NCI-H2029 treated with DMSO at 0.1 percent for 48 hours (cell line): Measurements from ENCODE around the gene POLR2F.
A peak's percentile ranks its signal among the peaks of the same experiment; 100 is the strongest.

Experiments used
- DNase-seq: peaks from one replicate; lab custom pipeline; 2025; lab: John Stamatoyannopoulos, UW

Gene POLR2F

GRCh38 chr22:37953437-37954179, at the start of gene POLR2F, which contains the start of gene C22orf23:
TSS of gene POLR2F (plus strand) at chr22:37953699. CDS start at chr22:37953788, 89 bp downstream.
TSS of gene C22orf23 (minus strand) at chr22:37953601. CDS start at chr22:37953149, 452 bp downstream.
- DNase-seq: peak; percentile 73

- DNase-seq: no peak
Measured at GRCh38 chr22:37904572-37905533, 48.6 kb upstream of the POLR2F start.

DNA sequence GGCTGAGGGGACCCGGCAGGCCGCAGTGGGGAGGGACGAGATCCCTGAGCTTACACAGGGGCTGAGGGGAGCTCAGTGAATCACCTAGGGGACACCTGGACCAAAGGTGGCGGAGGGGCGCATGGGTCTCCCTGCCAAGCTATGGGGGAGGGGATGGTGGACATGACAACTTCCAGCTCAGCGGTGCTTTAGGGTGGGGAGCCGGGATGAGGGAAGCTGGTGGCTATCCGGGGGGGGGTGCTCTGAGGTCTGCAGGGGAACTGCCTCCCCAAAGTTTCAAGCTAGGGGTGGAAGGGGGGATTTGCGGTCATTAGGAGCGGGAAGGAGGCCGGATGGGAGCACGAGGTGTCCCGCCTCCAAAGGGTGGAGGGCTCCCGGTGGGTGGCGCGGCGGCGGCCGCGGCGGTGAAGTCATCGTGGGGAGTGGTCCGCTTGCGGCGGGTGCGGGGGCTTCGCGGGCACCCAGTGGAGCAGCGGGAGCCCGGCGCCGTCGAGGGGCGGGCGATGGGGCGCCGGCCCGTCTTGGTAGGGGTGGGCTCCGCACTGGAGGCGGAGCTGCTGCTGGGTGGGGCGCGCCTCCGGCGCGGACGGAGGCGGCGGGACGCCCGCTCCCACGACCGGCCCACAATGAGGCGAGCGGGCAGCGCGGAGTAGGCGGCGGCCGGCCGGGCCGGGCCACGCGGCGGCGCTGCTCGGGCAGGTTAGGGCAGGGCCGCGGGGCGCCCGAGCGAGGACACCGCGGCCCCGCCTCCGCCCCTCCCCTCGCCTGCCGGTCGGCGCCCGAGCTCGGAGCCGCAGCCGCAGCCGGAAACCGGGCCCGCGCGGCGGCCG, 47.8 kb upstream of the POLR2F start, which contains the start of gene MICALL1:
TSS of gene MICALL1 (plus strand) at position 764 of the 830 bp plus-strand sequence. CDS start 126 bp downstream, outside the sequence.
- no peak for DNase-seq

DNA sequence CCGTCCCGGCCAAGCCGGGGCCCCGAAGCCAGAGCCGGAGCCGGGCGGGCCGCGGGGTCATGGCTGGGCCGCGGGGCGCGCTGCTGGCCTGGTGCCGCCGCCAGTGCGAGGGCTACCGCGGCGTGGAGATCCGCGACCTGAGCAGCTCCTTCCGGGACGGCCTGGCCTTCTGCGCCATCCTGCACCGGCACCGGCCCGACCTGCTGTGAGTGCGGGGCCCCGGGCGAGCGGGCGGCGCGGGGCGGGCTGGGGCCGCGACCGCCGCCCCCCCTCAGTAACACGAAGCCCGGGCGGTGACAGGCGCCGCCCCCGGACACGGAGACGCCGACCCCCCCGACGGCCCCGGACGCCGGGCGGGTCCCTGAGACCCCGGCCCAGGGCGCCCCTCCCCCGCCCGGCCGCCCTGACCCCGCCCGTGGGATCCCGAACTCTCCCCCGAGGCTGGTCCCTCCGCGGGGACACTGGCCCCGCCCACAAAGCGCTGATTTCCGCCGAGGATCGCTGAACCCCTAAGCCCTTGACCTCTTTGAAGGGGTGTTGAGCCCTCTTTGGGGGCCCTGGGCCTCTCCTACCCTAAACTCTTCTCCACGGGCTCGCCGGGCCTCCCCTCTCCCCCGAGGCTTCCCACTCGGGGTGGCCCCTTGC, 47.0 kb upstream of the POLR2F start:
- no peak for DNase-seq

DNA sequence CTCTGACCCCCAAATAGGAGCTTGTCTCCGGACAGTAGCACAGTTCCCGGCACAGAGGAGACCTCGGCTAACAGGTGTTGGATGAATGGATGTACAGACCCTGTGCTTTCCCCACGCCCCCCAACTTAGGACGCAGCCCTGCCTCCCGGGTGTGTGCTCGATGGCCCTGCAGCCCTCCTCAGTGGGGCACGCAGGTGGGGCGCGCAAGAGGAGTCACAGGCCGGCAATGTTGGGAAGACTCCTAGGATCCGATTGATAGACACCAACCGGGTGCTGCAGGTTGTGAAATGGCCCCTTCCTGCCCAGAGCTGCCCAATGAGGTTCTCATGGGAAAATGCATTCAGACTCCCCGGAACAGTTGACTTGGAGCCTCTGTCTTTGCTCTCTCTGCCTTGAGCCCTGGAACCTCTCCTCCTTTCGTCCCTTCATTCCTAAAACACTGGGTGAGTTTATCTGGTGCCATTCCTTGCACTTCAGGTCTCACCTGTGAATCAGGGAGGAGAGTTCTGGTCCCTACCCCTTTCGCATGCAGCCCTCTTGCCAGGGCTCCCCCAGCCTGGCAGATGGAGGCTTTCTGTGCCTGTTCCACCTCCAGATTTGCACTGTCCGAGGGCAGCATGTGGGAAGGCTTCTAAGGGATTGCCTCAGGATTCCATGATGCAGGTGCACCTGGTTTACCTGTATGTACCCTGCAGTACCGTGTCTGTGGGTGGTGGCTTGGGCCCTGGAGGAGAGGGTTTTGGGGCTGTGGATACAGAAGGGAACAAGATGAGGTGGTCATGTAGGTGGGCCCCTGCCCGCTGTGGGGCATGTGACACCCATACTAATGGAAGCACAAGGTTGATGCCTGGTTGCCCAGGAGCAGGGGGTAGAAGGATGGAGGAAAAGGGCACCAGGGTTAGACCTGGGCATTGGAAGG, 46.2 kb upstream of the POLR2F start:
- no peak for DNase-seq

- no peak for DNase-seq
Measured at GRCh38 chr22:37909766-37910165, 43.7 kb upstream of the POLR2F start.

DNA sequence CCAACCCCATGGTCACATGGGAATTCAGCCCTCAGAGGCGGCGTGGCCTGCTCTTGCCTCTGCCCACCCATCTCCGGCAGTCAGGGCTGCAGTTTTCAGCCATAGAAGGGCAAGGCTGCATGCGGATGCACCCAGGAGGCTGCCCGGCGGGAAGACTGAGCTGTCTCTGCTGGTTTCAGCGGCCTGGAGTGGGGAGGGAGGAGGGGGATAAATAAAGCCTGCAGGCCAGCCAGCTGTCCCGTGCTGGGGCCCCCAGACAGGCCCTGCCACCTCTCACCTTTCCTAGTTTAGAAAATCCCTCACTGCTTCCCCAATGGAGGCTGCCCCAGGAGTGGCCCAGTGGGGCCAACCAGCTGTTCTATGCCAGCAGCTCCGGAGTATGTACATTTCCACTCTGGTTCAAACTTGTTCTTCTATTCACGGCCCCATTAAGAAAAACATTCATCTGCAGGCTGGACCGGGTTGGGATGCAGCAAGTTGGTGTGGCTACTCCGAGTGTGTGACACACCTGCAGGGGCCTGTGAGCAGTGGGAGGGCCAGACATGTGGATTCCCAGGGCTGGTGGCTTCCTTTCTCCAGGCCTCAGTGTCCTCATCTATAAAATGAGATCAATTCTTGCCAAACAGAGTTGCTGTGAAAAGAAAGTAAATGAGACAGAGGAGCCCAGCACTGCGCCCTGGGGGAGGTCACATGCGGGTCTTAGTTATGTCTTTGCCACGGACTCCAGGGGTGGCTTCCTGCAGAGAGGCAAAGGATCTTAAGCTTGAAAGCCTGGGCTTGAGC, 42.4 kb upstream of the POLR2F start:
- DNase-seq: no peak

GRCh38 chr22:37911697-37912096, 41.8 kb upstream of the POLR2F start:
- no peak for DNase-seq

GRCh38 chr22:37912171-37912570, 41.3 kb upstream of the POLR2F start:
- DNase-seq: no peak

DNA sequence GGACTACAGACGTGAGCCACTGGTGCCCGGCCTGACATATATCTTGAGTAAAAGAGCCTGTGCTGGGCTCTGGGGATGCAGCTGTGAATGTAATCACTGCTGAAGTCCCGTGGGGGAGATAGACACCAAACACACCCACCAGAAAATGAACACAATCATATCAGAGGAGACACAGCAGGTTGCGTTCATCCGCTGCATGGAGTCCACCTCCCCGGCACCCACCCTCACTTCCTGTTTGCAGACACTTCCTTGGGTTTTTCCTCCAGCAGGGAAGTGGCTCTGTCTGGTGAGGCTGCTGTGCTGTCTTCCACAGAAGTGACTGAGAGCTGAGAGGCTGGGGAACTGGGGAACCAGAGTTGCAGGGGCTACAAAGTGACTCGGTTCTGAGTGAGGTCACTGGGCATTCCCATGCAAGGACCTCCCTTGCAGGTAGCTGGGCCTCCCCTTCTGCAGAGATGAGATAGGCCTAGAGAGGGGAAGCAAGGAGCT, 40.2 kb upstream of the POLR2F start:
- no peak for DNase-seq

- no peak for DNase-seq
Measured at GRCh38 chr22:37916311-37916710, 37.2 kb upstream of the POLR2F start.

GRCh38 chr22:37917874-37918548, 35.5 kb upstream of the POLR2F start:
- no peak for DNase-seq

DNA sequence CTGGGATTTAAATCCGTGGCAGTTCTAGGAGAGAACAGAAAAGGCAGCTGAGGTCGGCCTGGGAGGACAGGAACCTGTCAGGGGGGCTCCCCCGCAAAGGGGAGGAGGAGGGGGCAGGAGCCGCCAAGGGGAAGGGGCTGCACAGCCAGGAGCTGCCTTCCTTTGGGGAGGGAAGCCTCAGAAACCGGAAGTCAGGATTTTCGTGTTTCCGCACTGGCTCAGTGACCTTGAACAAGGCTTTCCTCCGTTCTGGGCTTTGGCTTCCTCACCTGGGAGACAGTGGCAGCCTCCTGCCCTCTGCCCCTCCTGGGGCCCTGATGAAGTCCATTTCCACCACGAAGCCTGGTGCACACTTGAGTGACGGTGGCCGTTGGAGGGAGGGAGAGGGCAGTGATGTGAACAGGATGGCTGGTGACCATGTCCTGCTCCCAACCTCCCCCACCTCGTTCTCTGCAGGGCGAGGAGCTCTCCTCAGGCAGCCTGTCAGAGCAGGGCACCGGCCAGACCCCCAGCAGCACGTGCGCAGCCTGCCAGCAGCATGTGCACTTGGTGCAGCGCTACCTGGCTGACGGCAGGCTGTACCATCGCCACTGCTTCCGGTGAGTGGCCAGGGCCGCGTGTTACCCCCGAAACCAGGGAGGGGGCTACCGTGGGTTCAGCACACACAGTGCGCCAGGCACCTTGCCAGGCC, 34.8 kb upstream of the POLR2F start:
- no peak for DNase-seq

- no peak for DNase-seq
Measured at GRCh38 chr22:37920126-37920525, 33.4 kb upstream of the POLR2F start.

- no peak for DNase-seq
Measured at GRCh38 chr22:37922191-37922590, 31.3 kb upstream of the POLR2F start.

DNA sequence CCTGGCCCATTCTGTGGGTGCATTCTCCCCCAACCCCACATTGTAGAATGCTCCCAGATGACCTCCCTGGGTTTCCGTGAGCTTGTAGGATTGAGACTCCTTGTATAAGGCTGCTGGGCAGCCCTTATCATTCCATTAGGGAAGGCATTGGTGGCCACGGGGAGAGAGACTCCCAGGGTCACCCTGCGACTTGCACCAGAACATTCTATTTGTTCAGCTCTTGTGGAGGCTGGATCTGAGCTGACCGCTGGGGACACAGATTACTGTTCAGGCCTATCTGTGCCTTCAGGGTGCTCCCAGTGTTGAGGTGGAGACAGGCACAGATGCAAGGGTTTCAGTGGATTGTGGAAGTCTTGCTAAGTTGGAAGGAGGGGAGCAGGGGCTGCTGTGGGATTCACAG, 29.6 kb upstream of the POLR2F start:
- no peak for DNase-seq

DNA sequence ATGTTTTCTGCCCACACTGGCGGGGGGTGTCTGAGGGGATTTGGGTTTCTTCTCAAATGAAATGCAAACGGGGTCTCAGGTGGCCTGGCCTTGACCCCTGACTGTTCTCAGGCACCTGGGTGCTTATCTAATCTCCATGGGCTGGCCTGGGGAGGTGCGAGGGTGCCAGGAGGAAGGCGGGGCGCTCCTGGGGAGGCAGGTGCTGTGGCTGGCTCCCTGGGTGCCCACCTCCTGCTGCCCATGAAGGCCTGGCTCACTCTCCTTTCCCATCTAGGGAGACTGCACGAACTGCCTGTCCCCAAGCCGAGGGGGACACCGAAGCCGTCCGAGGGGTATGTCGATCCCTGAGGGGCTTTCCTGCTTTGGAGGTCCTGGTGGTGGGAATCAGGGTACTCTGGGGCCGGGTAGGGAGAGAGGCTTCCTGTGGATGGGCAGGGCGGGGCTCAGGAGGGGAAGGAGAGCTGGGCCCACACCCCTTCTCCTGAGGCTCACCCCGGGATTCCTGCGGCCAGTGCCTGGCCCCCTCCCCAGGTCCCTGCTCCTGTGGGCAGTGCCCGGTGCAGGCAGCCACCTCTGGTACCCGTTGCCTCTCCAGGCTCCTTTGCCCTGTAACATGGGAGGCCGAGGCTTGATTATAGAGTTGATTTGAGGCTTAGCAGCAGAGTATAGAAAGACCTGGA, 29.0 kb upstream of the POLR2F start:
- DNase-seq: no peak
